CD1c-positive myeloid dendritic cell (primary cell): ENCODE measurements around the gene RGR.

ENCODE experiments used
- DNase-seq: peaks from one replicate; pipeline ENCODE4 v3.0.0-alpha.2; 2016; ENCODE audit errors: extremely low spot score

The RGR gene

GRCh38 chr10:84221916-84222315, 22.9 kb upstream of the RGR start:
- no peak for DNase-seq

GRCh38 chr10:84224411-84225028, 20.3 kb upstream of the RGR start:
- no peak for DNase-seq

GRCh38 chr10:84225427-84226173, 19.3 kb upstream of the RGR start, which contains the start of gene LRIT2:
TSS of gene LRIT2 (minus strand) at chr10:84225544. CDS start at chr10:84225520, 24 bp downstream.
- DNase-seq, result no peak

GRCh38 chr10:84226616-84227015, 18.2 kb upstream of the RGR start:
- no peak for DNase-seq

- DNase-seq, result no peak
These were observed 17.0 kb upstream of the RGR start for GRCh38 chr10:84227810-84228209.

GRCh38 chr10:84230359-84230758, 14.5 kb upstream of the RGR start:
- no peak for DNase-seq

- DNase-seq, result no peak
These were observed 12.5 kb upstream of the RGR start for GRCh38 chr10:84232376-84232775.

GRCh38 chr10:84233940-84234339, 10.9 kb upstream of the RGR start:
- DNase-seq, result no peak

GRCh38 chr10:84234479-84234878, 10.4 kb upstream of the RGR start:
- no peak for DNase-seq

GRCh38 chr10:84235096-84235495, 9.8 kb upstream of the RGR start:
- no peak for DNase-seq

GRCh38 chr10:84236807-84237198, 8.1 kb upstream of the RGR start:
- no peak for DNase-seq

- DNase-seq, result no peak
These were observed 7.4 kb upstream of the RGR start for GRCh38 chr10:84237199-84238051.

GRCh38 chr10:84238909-84239308, 5.9 kb upstream of the RGR start:
- no peak for DNase-seq

GRCh38 chr10:84241185-84241790, 3.6 kb upstream of the RGR start, which contains the start of gene LRIT1:
TSS of gene LRIT1 (minus strand) at chr10:84241546. CDS start at chr10:84241439, 107 bp downstream.
- no peak for DNase-seq

GRCh38 chr10:84243759-84244158, 1.1 kb upstream of the RGR start:
- DNase-seq, result no peak

- DNase-seq, result no peak
These were observed 2.6 kb downstream of the RGR start for GRCh38 chr10:84247496-84247895.

- no peak for DNase-seq
These were observed 3.9 kb downstream of the RGR start for GRCh38 chr10:84248794-84249193.

GRCh38 chr10:84254552-84255478, 10.0 kb downstream of the RGR start:
- DNase-seq, result no peak

GRCh38 chr10:84256510-84257342, 11.9 kb downstream of the RGR start:
- peak; percentile 24 for DNase-seq
